ENCODE data around the gene VSIG10. TPM values are rescaled to one million over a fixed set of nuclear protein-coding genes. Genes with fewer than 3 reads are reported as not detected.
A peak's percentile ranks its signal among the peaks of the same experiment; 100 is the strongest.

VSIG10 gene
- 1 to 10 TPM; 7.5 to 8.2 TPM for total RNA-seq

GRCh38 chr12:118103601-118104382, at the start of gene VSIG10:
VSIG10 (minus strand) TSS chr12:118104011; CDS start chr12:118103671, 340 bp downstream.
- CTCF ChIA-PET: interaction anchor here (1.0 to 1.5 kb wide), 2 partner anchors 11 to 28 kb away, joined by 3 to 4 read pairs; no protein-coding TSS in a partner anchor
- peak; percentile 41 for DNase-seq
- peak; percentile 85 for ATAC-seq
- peak within 1 kb of the TSS; percentile 43 for H3K27ac Mint-ChIP-seq
- POLR2A ChIA-PET: no interaction called here
- H3K4me1 Mint-ChIP-seq (ENCODE audit: low read depth): peaks cover 8% of the 10 kb centered on the region
- H3K9me3 Mint-ChIP-seq (ENCODE audit: insufficient read depth): no peaks in the 10 kb centered on the region
- no peaks in the 10 kb centered on the region for H3K36me3 Mint-ChIP-seq (ENCODE audit: low read depth)
- H3K27me3 Mint-ChIP-seq (ENCODE audit: low read depth): peaks cover 21% of the 10 kb centered on the region
- peak within 1 kb of the TSS; percentile 80 for H3K4me3 Mint-ChIP-seq

- DNase-seq: no peak
- no peaks in the 10 kb centered on the region for H3K4me1 Mint-ChIP-seq (ENCODE audit: low read depth)
- H3K27ac Mint-ChIP-seq: no peak overlapping the region
- H3K4me3 Mint-ChIP-seq: no peak overlapping the region
- H3K36me3 Mint-ChIP-seq (ENCODE audit: low read depth): peaks cover 29% of the 10 kb centered on the region
- H3K27me3 Mint-ChIP-seq (ENCODE audit: low read depth): no peaks in the 10 kb centered on the region
- POLR2A ChIA-PET: no interaction called here
- CTCF ChIA-PET: no interaction called here
- H3K9me3 Mint-ChIP-seq (ENCODE audit: insufficient read depth): no peaks in the 10 kb centered on the region
- ATAC-seq: no peak
Measured at GRCh38 chr12:118151755-118152154, 47.9 kb upstream of the VSIG10 start.

GRCh38 chr12:118150625-118151024, 46.8 kb upstream of the VSIG10 start:
- H3K4me3 Mint-ChIP-seq: no peak overlapping the region
- no peak overlapping the region for H3K27ac Mint-ChIP-seq
- H3K27me3 Mint-ChIP-seq (ENCODE audit: low read depth): no peaks in the 10 kb centered on the region
- DNase-seq (no peak), ATAC-seq (no peak)
- H3K9me3 Mint-ChIP-seq (ENCODE audit: insufficient read depth): no peaks in the 10 kb centered on the region
- POLR2A ChIA-PET: no interaction called here
- H3K4me1 Mint-ChIP-seq (ENCODE audit: low read depth): no peaks in the 10 kb centered on the region
- peaks cover 33% of the 10 kb centered on the region for H3K36me3 Mint-ChIP-seq (ENCODE audit: low read depth)
- CTCF ChIA-PET: no interaction called here

- Mint-ChIP-seq H3K27me3 (ENCODE audit: low read depth) (no peaks in the 10 kb centered on the region), H3K27ac (no peak overlapping the region), H3K4me1 (ENCODE audit: low read depth) (no peaks in the 10 kb centered on the region), H3K9me3 (ENCODE audit: insufficient read depth) (no peaks in the 10 kb centered on the region), H3K4me3 (no peak overlapping the region), H3K36me3 (ENCODE audit: low read depth) (peaks cover 50% of the 10 kb centered on the region)
- no peak for DNase-seq
- ChIA-PET CTCF (interaction anchor here (1.1 kb wide), 2 partner anchors 9 to 12 kb away, joined by 3 read pairs; partner anchors contain the start of gene PEBP1), POLR2A (no interaction called here)
- ATAC-seq: no peak
Measured at GRCh38 chr12:118148287-118148686, 44.5 kb upstream of the VSIG10 start.

- DNase-seq: no peak
- Mint-ChIP-seq H3K9me3 (ENCODE audit: insufficient read depth) (no peaks in the 10 kb centered on the region), H3K4me3 (no peak overlapping the region), H3K27ac (no peak overlapping the region), H3K36me3 (ENCODE audit: low read depth) (peaks cover 53% of the 10 kb centered on the region), H3K4me1 (ENCODE audit: low read depth) (peaks cover 3% of the 10 kb centered on the region), H3K27me3 (ENCODE audit: low read depth) (no peaks in the 10 kb centered on the region)
- POLR2A ChIA-PET: no interaction called here
- no peak for ATAC-seq
- CTCF ChIA-PET: no interaction called here
Measured at GRCh38 chr12:118145798-118146156, 42.0 kb upstream of the VSIG10 start.

GRCh38 chr12:118145113-118145797, 41.4 kb upstream of the VSIG10 start:
- ChIA-PET CTCF (no interaction called here), POLR2A (no interaction called here)
- no peaks in the 10 kb centered on the region for H3K9me3 Mint-ChIP-seq (ENCODE audit: insufficient read depth)
- DNase-seq: no peak
- no peaks in the 10 kb centered on the region for H3K27me3 Mint-ChIP-seq (ENCODE audit: low read depth)
- no peak for ATAC-seq
- peaks cover 55% of the 10 kb centered on the region for H3K36me3 Mint-ChIP-seq (ENCODE audit: low read depth)
- peak overlapping the region; percentile 32 for H3K27ac Mint-ChIP-seq
- H3K4me3 Mint-ChIP-seq: no peak overlapping the region
- peaks cover 3% of the 10 kb centered on the region for H3K4me1 Mint-ChIP-seq (ENCODE audit: low read depth)

- ChIA-PET POLR2A (no interaction called here), CTCF (no interaction called here)
- H3K9me3 Mint-ChIP-seq (ENCODE audit: insufficient read depth): no peaks in the 10 kb centered on the region
- no peak overlapping the region for H3K27ac Mint-ChIP-seq
- peaks cover 59% of the 10 kb centered on the region for H3K36me3 Mint-ChIP-seq (ENCODE audit: low read depth)
- DNase-seq (no peak), ATAC-seq (no peak)
- H3K4me1 Mint-ChIP-seq (ENCODE audit: low read depth): peaks cover 3% of the 10 kb centered on the region
- no peak overlapping the region for H3K4me3 Mint-ChIP-seq
- H3K27me3 Mint-ChIP-seq (ENCODE audit: low read depth): no peaks in the 10 kb centered on the region
Measured at GRCh38 chr12:118144499-118144898, 40.7 kb upstream of the VSIG10 start.

GRCh38 chr12:118140825-118141224, 37.0 kb upstream of the VSIG10 start:
- DNase-seq: no peak
- Mint-ChIP-seq H3K4me1 (ENCODE audit: low read depth) (peaks cover 22% of the 10 kb centered on the region), H3K36me3 (ENCODE audit: low read depth) (peaks cover 55% of the 10 kb centered on the region), H3K9me3 (ENCODE audit: insufficient read depth) (no peaks in the 10 kb centered on the region), H3K27me3 (ENCODE audit: low read depth) (no peaks in the 10 kb centered on the region), H3K4me3 (no peak overlapping the region), H3K27ac (peak overlapping the region; percentile 20)
- POLR2A ChIA-PET: no interaction called here
- ATAC-seq: no peak
- CTCF ChIA-PET: interaction anchor here (1.1 to 1.6 kb wide), 3 partner anchors 19 to 235 kb away, joined by 3 to 7 read pairs (median 5); partner anchors contain the start of gene SUDS3

- Mint-ChIP-seq H3K4me3 (peak overlapping the region; percentile 94), H3K9me3 (ENCODE audit: insufficient read depth) (no peaks in the 10 kb centered on the region), H3K36me3 (ENCODE audit: low read depth) (peaks cover 32% of the 10 kb centered on the region), H3K27ac (peak overlapping the region; percentile 72), H3K4me1 (ENCODE audit: low read depth) (peaks cover 24% of the 10 kb centered on the region), H3K27me3 (ENCODE audit: low read depth) (no peaks in the 10 kb centered on the region)
- ChIA-PET CTCF (interaction anchor here (1.6 to 2.8 kb wide), 4 partner anchors 16 to 239 kb away, joined by 5 to 17 read pairs (median 6); partner anchors contain the start of gene SUDS3), POLR2A (interaction anchor here (0.7 to 1.6 kb wide), 2 partner anchors 75 to 262 kb away, joined by 3 to 4 read pairs; no protein-coding TSS in a partner anchor)
- DNase-seq: no peak
- ATAC-seq: no peak
Measured at GRCh38 chr12:118137148-118137678, 33.4 kb upstream of the VSIG10 start.

GRCh38 chr12:118136559-118137003, 32.8 kb upstream of the VSIG10 start:
- H3K36me3 Mint-ChIP-seq (ENCODE audit: low read depth): peaks cover 29% of the 10 kb centered on the region
- peaks cover 28% of the 10 kb centered on the region for H3K4me1 Mint-ChIP-seq (ENCODE audit: low read depth)
- peak overlapping the region; percentile 72 for H3K27ac Mint-ChIP-seq
- ChIA-PET CTCF (interaction anchor here (0.7 to 2.8 kb wide), 6 partner anchors 16 to 240 kb away, joined by 3 to 17 read pairs (median 5); partner anchors contain the start of gene SUDS3), POLR2A (interaction anchor here (0.7 to 1.7 kb wide), 5 partner anchors 12 to 262 kb away, joined by 3 to 8 read pairs (median 4); partner anchors contain the start of gene SUDS3)
- H3K4me3 Mint-ChIP-seq: peak overlapping the region; percentile 94
- no peaks in the 10 kb centered on the region for H3K9me3 Mint-ChIP-seq (ENCODE audit: insufficient read depth)
- DNase-seq (peak; percentile 50), ATAC-seq (peak; percentile 24)
- H3K27me3 Mint-ChIP-seq (ENCODE audit: low read depth): no peaks in the 10 kb centered on the region

GRCh38 chr12:118135788-118136558, 32.2 kb upstream of the VSIG10 start, which contains the start of gene PEBP1:
PEBP1 (plus strand) TSS chr12:118136124; CDS start chr12:118136210, 86 bp downstream.
- DNase-seq (peak; percentile 95), ATAC-seq (peak; percentile 100)
- Mint-ChIP-seq H3K27me3 (ENCODE audit: low read depth) (no peaks in the 10 kb centered on the region), H3K36me3 (ENCODE audit: low read depth) (peaks cover 25% of the 10 kb centered on the region), H3K27ac (peak within 1 kb of the TSS; percentile 91), H3K4me1 (ENCODE audit: low read depth) (peaks cover 28% of the 10 kb centered on the region), H3K9me3 (ENCODE audit: insufficient read depth) (no peaks in the 10 kb centered on the region), H3K4me3 (peak within 1 kb of the TSS; percentile 94)
- ChIA-PET POLR2A (interaction anchor here (0.7 to 1.7 kb wide), 10 partner anchors 11 to 261 kb away, joined by 3 to 8 read pairs (median 4); partner anchors contain the start of genes RFC5 and SUDS3), CTCF (interaction anchor here (0.7 to 2.8 kb wide), 10 partner anchors 12 to 261 kb away, joined by 3 to 17 read pairs (median 3); partner anchors contain the start of gene SUDS3)
